HG02571 (cell line): ENCODE data around the gene REG1A.

Experiments used
- ATAC-seq: cut with Tn5 transposase; IDR thresholded peaks from one replicate; pipeline ENCODE4 v1.9.1; 2021; ENCODE audit warnings: mild to moderate bottlenecking, moderate library complexity; ENCODE audit not compliant: unreplicated experiment

The REG1A gene

GRCh38 chr2:79124907-79125720, 4.8 kb downstream of the REG1A start:
- no peak for ATAC-seq

DNA sequence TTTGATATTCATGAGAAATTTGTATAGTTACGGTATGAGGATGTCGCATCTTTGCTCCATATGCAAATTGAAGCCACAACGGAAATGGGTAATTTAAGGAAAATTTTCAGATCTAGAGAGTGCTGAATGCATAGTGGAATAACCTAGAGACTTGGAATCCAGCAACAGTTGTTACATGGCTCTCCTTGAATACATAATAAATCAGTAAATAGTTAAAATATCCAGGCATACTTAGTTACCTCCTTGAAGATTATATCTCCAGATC, 5.4 kb downstream of the REG1A start:
- no peak for ATAC-seq

- no peak for ATAC-seq
These were observed 8.1 kb downstream of the REG1A start for GRCh38 chr2:79128406-79128805.

- ATAC-seq = no peak
These were observed 9.0 kb downstream of the REG1A start for GRCh38 chr2:79129260-79129659.

- ATAC-seq = no peak
These were observed 9.5 kb downstream of the REG1A start for GRCh38 chr2:79129804-79130203.

DNA sequence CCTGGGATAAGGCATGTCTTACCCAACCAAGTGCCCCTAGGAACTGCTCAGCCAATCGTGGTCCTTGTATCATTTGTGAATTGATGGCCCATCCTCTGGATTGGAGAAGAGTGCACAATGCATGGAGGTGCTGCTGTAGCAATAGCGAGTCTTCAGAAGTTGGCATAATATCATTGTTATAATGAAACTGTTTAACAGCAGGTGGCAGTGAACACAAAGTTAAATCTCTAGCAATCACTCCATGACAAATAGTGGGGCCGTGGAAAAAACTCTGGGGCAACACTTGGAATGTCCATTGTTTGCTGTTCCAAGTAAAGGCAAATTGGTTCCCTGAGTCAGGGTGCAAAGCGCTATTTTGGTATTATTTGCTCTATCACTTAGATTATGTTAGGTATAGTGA, 11.4 kb downstream of the REG1A start:
- ATAC-seq = no peak

DNA sequence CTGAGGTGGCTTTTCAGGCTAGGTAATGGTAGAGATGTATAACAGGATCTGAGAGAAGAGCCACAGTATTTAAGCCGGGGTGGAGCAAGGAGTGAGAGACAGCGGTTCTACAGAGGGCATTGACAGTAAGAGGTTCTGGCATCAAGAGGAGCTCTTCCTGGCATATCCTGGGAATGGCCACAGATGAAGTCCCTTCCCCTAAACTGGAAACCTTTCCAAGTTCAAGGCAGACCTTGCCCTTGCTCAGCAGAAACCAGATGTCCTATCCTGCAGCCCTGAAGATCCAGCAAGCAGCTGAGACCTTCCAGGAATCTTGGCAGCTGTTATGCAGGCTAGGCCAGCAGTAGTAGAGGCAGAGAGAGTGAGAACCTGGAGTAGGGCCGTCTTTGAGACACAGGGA, 18.1 kb downstream of the REG1A start:
- no peak for ATAC-seq

DNA sequence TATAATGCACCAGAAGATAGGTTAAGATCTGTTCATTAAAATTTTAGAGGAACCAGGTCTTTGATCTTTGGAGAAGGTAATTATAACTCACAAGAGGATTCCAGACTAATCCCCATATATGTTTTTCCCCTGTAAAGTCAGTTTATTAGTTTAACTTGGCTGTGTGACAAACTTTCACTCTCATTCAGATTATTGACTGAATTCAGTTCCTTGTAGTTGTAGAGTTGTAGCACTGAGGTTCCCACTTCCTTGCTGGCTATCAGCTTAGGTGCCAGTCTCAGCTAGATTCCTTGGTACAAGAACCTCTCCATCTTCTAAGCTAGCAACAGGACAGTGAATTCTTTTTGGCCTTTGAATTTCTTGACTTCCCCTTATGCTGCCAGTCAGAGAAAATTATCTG, 19.1 kb downstream of the REG1A start:
- ATAC-seq = no peak

- no peak for ATAC-seq
These were observed 35.7 kb downstream of the REG1A start for GRCh38 chr2:79155826-79156476.

GRCh38 chr2:79159030-79159429, 38.7 kb downstream of the REG1A start:
- no peak for ATAC-seq

- ATAC-seq = no peak
These were observed 39.4 kb downstream of the REG1A start, which contains the start of gene REG3A for GRCh38 chr2:79159653-79160052. Gene REG3A (minus strand): TSS chr2:79159753. CDS start chr2:79159405, 348 bp downstream.

DNA sequence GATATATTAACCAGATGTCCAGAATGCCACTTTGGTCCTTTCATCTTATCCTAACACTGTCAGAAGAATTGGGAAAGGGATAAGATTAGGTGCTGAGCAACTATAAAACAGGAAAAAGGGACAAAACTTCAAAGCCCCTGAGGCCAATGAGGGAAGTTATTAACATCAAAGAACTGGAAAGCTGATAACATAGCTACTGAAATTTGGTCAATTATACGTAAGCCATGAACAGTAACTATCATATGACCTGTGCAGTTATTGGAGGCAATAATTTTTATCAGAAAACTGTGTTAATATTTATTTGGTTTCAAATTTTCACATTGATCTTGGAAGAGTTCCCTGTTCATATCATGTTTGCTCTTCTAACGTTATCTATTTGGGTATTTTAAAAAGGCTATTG, 41.8 kb downstream of the REG1A start:
- no peak for ATAC-seq

DNA sequence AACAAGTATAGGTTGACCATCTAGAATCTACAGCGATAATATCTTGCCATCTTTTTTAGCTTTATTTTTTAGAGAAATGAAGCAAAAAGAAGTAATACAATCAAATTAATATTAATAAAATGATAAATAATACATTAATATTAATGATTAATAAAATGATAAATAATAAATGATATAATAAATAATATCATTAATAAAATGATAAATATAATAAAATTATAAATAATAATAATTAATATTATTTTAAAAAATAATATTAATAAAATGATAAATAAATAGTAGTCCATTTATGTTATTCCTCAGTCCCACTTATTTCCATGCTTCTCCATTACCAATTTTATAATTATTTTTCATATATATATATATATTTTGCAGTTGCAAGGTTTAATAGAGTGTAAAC, 42.5 kb downstream of the REG1A start:
- ATAC-seq = no peak

GRCh38 chr2:79171348-79171958, 51.2 kb downstream of the REG1A start:
- no peak for ATAC-seq
